K562 (cell line): Measurements from ENCODE around the gene OSBP2. TPM values are rescaled to one million over a fixed set of nuclear protein-coding genes. Genes with fewer than 3 reads are reported as not detected.

Experiments used
- ATAC-seq: fragments of 200-7000 bp; cut with Tn5 transposase; 3 replicates; pipeline ENCODE4 v1.9.1; 2020; ENCODE audit warnings: moderate library complexity
- BruUV-seq: library from RNA; stranded (reverse); fragments of 400-500 nt; replicated peaks from 2 replicates; lab custom pipeline; 2021; lab: Mats Ljungman, UMichigan
- CTCF ChIA-PET: fragments of 300-600 bp; formaldehyde crosslinking; extraction: SDS; loops from one replicate; lab custom pipeline; 2021; ENCODE audit warnings: low intra/inter-chr PET ratio; lab: Yijun Ruan, JAX
- POLR2A ChIA-PET: fragments of 300-600, 350-650 bp; sonication (Branson Sonifier 250); formaldehyde crosslinking; extraction: SDS; loops from one replicate; lab custom pipeline; 2021; ENCODE audit warnings: antibody characterized with exemption, inconsistent platforms; lab: Yijun Ruan, JAX
- DNase-seq, 4 experiments: peaks; one replicate each; pipeline versions ENCODE4 v3.0.0 to v3.0.0-alpha.2; 2011 to 2018; ENCODE audit warnings: low spot score in 3 of 4, mixed read lengths in 3 of 4; ENCODE audit errors: extremely low read depth in 1 of 4
- FAIRE-seq: peaks from 2 replicates; lab custom pipeline; 2011; peaks lifted over from hg19 to GRCh38; lab: Jason Lieb, UNC
- H2AFZ ChIP-seq: 2 replicates; pipeline ENCODE4 v1.6.0; 2011; ENCODE audit warnings: low read depth, low read length, control low read depth, inconsistent platforms
- H3K27ac ChIP-seq: fragments of 200-600 bp; 3 replicates; pipeline ENCODE4 v1.8.0; 2011; ENCODE audit warnings: low read depth, mild to moderate bottlenecking, control low read depth, inconsistent platforms, low read length, moderate library complexity, mixed read lengths; ENCODE audit errors: extremely low read depth
- H3K27me3 ChIP-seq, 2 experiments: fragments of 300-600 bp in 1 of 2; 2 replicates in 1 of 2; 3 replicates in 1 of 2; pipeline versions ENCODE4 v1.6.0 to v1.8.0; 2011; ENCODE audit warnings: inconsistent platforms in 2 of 2, low read length in 2 of 2, mild to moderate bottlenecking in 1 of 2, mixed read lengths in 1 of 2, moderate library complexity in 1 of 2; ENCODE audit not compliant: control insufficient read depth in 2 of 2, insufficient read depth in 2 of 2
- H3K36me3 ChIP-seq: fragments of 300-600 bp; 3 replicates; pipeline ENCODE4 v1.8.0; 2011; ENCODE audit warnings: mild to moderate bottlenecking, low read length, inconsistent platforms; ENCODE audit not compliant: control insufficient read depth, insufficient read depth
- H3K4me1 ChIP-seq, 2 experiments: fragments of 200-600 bp in 1 of 2; replicated peaks in 1 of 2; 2 replicates in 1 of 2; 3 replicates in 1 of 2; pipeline versions ENCODE4 v1.5.1 to v1.8.0; 2011; ENCODE audit warnings: inconsistent platforms in 2 of 2, low read length in 2 of 2, mild to moderate bottlenecking in 1 of 2, mixed read lengths in 1 of 2, moderate library complexity in 1 of 2; ENCODE audit not compliant: control insufficient read depth in 2 of 2, insufficient read depth in 2 of 2
- H3K4me2 ChIP-seq: 2 replicates; pipeline ENCODE4 v1.6.1; 2011; ENCODE audit warnings: low read length, control low read depth, inconsistent platforms, mixed read lengths; ENCODE audit not compliant: insufficient read depth
- H3K4me3 ChIP-seq: fragments of 200-600 bp; sonication (generic), shearing (Covaris generic); 2 replicates; pipeline ENCODE4 v1.5.1; 2016; ENCODE audit warnings: control low read depth, inconsistent platforms
- H3K79me2 ChIP-seq: fragments of 200-600 bp; 3 replicates; pipeline ENCODE4 v1.8.0; 2011; ENCODE audit warnings: low read length, inconsistent platforms; ENCODE audit not compliant: control insufficient read depth, insufficient read depth
- H3K9ac ChIP-seq, 2 experiments: 2 replicates each; pipeline versions ENCODE4 v1.6.0 to v1.6.1; 2011; ENCODE audit warnings: low read depth in 2 of 2, low read length in 2 of 2, control low read depth in 1 of 2, inconsistent platforms in 1 of 2, mild to moderate bottlenecking in 1 of 2, mixed read lengths in 1 of 2; ENCODE audit not compliant: insufficient read depth in 1 of 2
- H3K9me1 ChIP-seq: one replicate; pipeline ENCODE4 v1.6.0; 2011; ENCODE audit warnings: inconsistent platforms, mild to moderate bottlenecking, low read length, moderate library complexity; ENCODE audit not compliant: control insufficient read depth, insufficient read depth
- H3K9me3 ChIP-seq: replicated peaks from 2 replicates; pipeline ENCODE4 v1.5.1; 2011; ENCODE audit warnings: low read depth, low read length, inconsistent platforms; ENCODE audit not compliant: control insufficient read depth, insufficient read depth
- H4K20me1 ChIP-seq: replicated peaks from 2 replicates; pipeline ENCODE4 v1.6.1; 2011; ENCODE audit warnings: low read length, inconsistent platforms, mixed read lengths; ENCODE audit not compliant: control insufficient read depth, insufficient read depth
- BCL6 ChIP-seq: fragments of 250-450 bp; sonication (Bioruptor Pico); IDR thresholded peaks from 2 replicates; pipeline ENCODE4 v1.4.0; 2020
- BRF1 ChIP-seq: IDR thresholded peaks from 3 replicates; pipeline ENCODE4 v1.6.1; 2011; ENCODE audit warnings: borderline replicate concordance, mild to moderate bottlenecking; ENCODE audit not compliant: insufficient read length; ENCODE audit errors: extremely low read depth
- CHCHD3 ChIP-seq: fragments of 250-450 bp; sonication (Bioruptor Pico); IDR thresholded peaks from 2 replicates; pipeline ENCODE4 v2.1.2; 2022; ENCODE audit warnings: mild to moderate bottlenecking
- CTBP1 ChIP-seq: fragments of 450-650 bp; IDR thresholded peaks from 2 replicates; pipeline ENCODE4 v1.6.1; 2016; ENCODE audit warnings: borderline replicate concordance
- EGR1 ChIP-seq: fragments of 450-650 bp; conservative IDR thresholded peaks from 2 replicates; pipeline ENCODE4 v1.6.1; 2017; ENCODE audit warnings: mild to moderate bottlenecking
- KDM4B ChIP-seq, 2 experiments: fragments of 450-650 bp in 1 of 2; sonication (generic) in 1 of 2; IDR thresholded peaks; 2 replicates each; pipeline ENCODE4 v1.6.1; 2016 to 2017; ENCODE audit warnings: borderline replicate concordance in 2 of 2, antibody characterized with exemption in 1 of 2, low read depth in 1 of 2, mild to moderate bottlenecking in 1 of 2
- MYNN ChIP-seq, 2 experiments: sonication (generic); formaldehyde crosslinking in 1 of 2; IDR thresholded peaks; 2 replicates each; pipeline versions ENCODE4 v1.5.0 to v1.6.1; 2016 to 2020; ENCODE audit warnings: antibody characterized with exemption in 1 of 2, missing genetic modification reagents in 1 of 2
- NELFE ChIP-seq: IDR thresholded peaks from 2 replicates; pipeline ENCODE4 v1.6.1; 2011; ENCODE audit warnings: mild to moderate bottlenecking; ENCODE audit not compliant: insufficient read depth, insufficient read length
- RBM15 ChIP-seq: fragments of 200-400 bp; formaldehyde crosslinking; IDR thresholded peaks from 2 replicates; pipeline ENCODE4 v1.6.1; 2018; ENCODE audit warnings: mild to moderate bottlenecking, low read length, moderate library complexity; ENCODE audit not compliant: insufficient read depth
- SNRNP70 ChIP-seq: fragments of 200-400 bp; formaldehyde crosslinking; optimal IDR thresholded peaks from 2 replicates; pipeline ENCODE3; 2017; ENCODE audit warnings: low read depth, low read length
- WHSC1 ChIP-seq: IDR thresholded peaks from one replicate; pipeline ENCODE4 v1.6.1; 2012; ENCODE audit warnings: low read length, control low read depth, inconsistent platforms
- ZNF311 ChIP-seq: fragments of 250-450 bp; sonication (Bioruptor Pico); IDR thresholded peaks from 2 replicates; pipeline ENCODE4 v1.4.0; 2020; ENCODE audit warnings: mild to moderate bottlenecking, moderate library complexity
- ZNF584 ChIP-seq: fragments of 200-800 bp; sonication (Bioruptor generic); IDR thresholded peaks from 2 replicates; pipeline ENCODE4 v1.6.1; 2016; ENCODE audit warnings: low read depth, mild to moderate bottlenecking, missing genetic modification characterization, missing compliant biosample characterization
- WGBS: fragments of 100-300 bp; shearing (Covaris generic); methylation state at CpG from one replicate; pipeline ENCODE4 v1.1.6; 2016; ENCODE audit warnings: low coverage, mixed read lengths; ENCODE audit not compliant: insufficient coverage; ENCODE audit errors: missing lambda C conversion rate; 5-methylcytosine and 5-hydroxymethylcytosine counted together
- in situ Hi-C: fragments of 300-500 bp; cut with MboI; formaldehyde crosslinking; loops from 4 replicates; pipeline ENCODE4 v1.15.0; 2018; ENCODE audit warnings: inconsistent platforms, mixed read lengths
- intact Hi-C: fragments of 100-400 bp; cut with micrococcal nuclease; formaldehyde crosslinking; loops from 2 replicates; pipeline ENCODE4 v1.14.2; 2022
- polyA plus RNA-seq, 8 experiments: library from polyadenylated mRNA; depleted of rRNA in 4 of 8; stranded (reverse) in 5 of 8; unstranded in 3 of 8; fragments of >200 nt; fragmentation: Nextera tagmentation in 2 of 8; fragmentation: Illumina TruSeq in 1 of 8; extraction: Ambion mirVana in 2 of 8; extraction: Trizol in 1 of 8; gene quantifications; 2 replicates each; pipeline versions ENCODE4 v1.2.1 to v1.2.3, GENCODE V29; 2011 to 2014; ENCODE audit warnings: inconsistent platforms in 1 of 8, missing spikeins in 1 of 8
- total RNA-seq, 7 experiments: library from RNA; depleted of rRNA in 6 of 7; stranded (reverse); fragments of >200 nt in 6 of 7; fragmentation: Illumina TruSeq in 2 of 7; extraction: Trizol in 2 of 7; gene quantifications; 2 replicates each; pipeline versions ENCODE4 v1.2.1 to v1.2.3, GENCODE V29; 2011 to 2021; ENCODE audit warnings: low replicate concordance in 1 of 7
- TF ChIP-seq, protein P1 (sequence below): fragments of 200-800 bp; sonication (Bioruptor generic); IDR thresholded peaks from 2 replicates; pipeline ENCODE4 v1.6.1; 2016; ENCODE audit warnings: missing genetic modification characterization, missing compliant biosample characterization

The OSBP2 gene
- total and polyA plus RNA-seq, 9 of the 15 experiments (the other 6 are each of a cell fraction or from before 2014, with no cell fraction given), result 0.52 to 29.5 (median 21.6) TPM

GRCh38 chr22:30946354-30946753, 251.7 kb downstream of the OSBP2 start (continued):
- TF ChIP-seq, protein P1, sequence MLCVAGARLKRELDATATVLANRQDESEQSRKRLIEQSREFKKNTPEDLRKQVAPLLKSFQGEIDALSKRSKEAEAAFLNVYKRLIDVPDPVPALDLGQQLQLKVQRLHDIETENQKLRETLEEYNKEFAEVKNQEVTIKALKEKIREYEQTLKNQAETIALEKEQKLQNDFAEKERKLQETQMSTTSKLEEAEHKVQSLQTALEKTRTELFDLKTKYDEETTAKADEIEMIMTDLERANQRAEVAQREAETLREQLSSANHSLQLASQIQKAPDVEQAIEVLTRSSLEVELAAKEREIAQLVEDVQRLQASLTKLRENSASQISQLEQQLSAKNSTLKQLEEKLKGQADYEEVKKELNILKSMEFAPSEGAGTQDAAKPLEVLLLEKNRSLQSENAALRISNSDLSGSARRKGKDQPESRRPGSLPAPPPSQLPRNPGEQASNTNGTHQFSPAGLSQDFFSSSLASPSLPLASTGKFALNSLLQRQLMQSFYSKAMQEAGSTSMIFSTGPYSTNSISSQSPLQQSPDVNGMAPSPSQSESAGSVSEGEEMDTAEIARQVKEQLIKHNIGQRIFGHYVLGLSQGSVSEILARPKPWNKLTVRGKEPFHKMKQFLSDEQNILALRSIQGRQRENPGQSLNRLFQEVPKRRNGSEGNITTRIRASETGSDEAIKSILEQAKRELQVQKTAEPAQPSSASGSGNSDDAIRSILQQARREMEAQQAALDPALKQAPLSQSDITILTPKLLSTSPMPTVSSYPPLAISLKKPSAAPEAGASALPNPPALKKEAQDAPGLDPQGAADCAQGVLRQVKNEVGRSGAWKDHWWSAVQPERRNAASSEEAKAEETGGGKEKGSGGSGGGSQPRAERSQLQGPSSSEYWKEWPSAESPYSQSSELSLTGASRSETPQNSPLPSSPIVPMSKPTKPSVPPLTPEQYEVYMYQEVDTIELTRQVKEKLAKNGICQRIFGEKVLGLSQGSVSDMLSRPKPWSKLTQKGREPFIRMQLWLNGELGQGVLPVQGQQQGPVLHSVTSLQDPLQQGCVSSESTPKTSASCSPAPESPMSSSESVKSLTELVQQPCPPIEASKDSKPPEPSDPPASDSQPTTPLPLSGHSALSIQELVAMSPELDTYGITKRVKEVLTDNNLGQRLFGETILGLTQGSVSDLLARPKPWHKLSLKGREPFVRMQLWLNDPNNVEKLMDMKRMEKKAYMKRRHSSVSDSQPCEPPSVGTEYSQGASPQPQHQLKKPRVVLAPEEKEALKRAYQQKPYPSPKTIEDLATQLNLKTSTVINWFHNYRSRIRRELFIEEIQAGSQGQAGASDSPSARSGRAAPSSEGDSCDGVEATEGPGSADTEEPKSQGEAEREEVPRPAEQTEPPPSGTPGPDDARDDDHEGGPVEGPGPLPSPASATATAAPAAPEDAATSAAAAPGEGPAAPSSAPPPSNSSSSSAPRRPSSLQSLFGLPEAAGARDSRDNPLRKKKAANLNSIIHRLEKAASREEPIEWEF (CRISPR knock-in tag), result no peak

GRCh38 chr22:30947173-30947815, 252.6 kb downstream of the OSBP2 start:
- Histone ChIP-seq H2AFZ (no peak overlapping the region), H3K27ac (no peak overlapping the region), H3K27me3 (no peaks in the 10 kb centered on the region), H3K9me3 (no peaks in the 10 kb centered on the region), H3K4me3 (no peak overlapping the region), H3K9me1 (no peaks in the 10 kb centered on the region), H3K9ac (no peak overlapping the region), H3K4me1 (no peaks in the 10 kb centered on the region), H3K79me2 (no peaks in the 10 kb centered on the region), H4K20me1 (no peaks in the 10 kb centered on the region), H3K36me3 (peaks cover 97% of the 10 kb centered on the region), H3K4me2 (no peak overlapping the region)
- in situ Hi-C loops, result no loop called here
- ChIA-PET POLR2A (interaction anchor here (1.9 kb wide), 1 partner anchor 11 kb away, joined by 5 read pairs; no protein-coding TSS in a partner anchor), CTCF (interaction anchor here (0.6 to 2.0 kb wide), 5 partner anchors 134 to 418 kb away, joined by 3 to 21 read pairs (median 3); partner anchors contain the start of gene SMTN)
- DNase-seq, result no peak
- no peak for ATAC-seq
- no peak for FAIRE-seq
- intact Hi-C loops, result no loop called here
- 75% methylated on average over 1 of the region's 5 CpGs for WGBS
- no TSS peak for BruUV-seq
- TF ChIP-seq BCL6 (CRISPR knock-in tag) (no peak), RBM15 (no peak), CTBP1 (no peak), NELFE (no peak), SNRNP70 (no peak), EGR1 (no peak), KDM4B (IDR thresholded peaks at IDR 0.05; ENCODE audit: borderline replicate concordance in 2 of 2, low read depth in 1 of 2) (no peak), WHSC1 (no peak), ZNF311 (CRISPR knock-in tag) (no peak), ZNF584 (CRISPR knock-in tag) (no peak), MYNN (IDR thresholded peaks at IDR 0.05) (no peak), MYNN (CRISPR knock-in tag; IDR thresholded peaks at IDR 0.05) (no peak), CHCHD3 (CRISPR knock-in tag) (no peak), BRF1 (no peak)
